HepG2 (cell line): Measurements from ENCODE around the gene SCYL1. TPM values are rescaled to one million over a fixed set of nuclear protein-coding genes. Genes with fewer than 3 reads are reported as not detected.

Source experiments
- FOSL2 ChIP-seq: sonication (generic); formaldehyde crosslinking; IDR thresholded peaks from 2 replicates; pipeline ENCODE4 v1.4.0; 2020; ENCODE audit warnings: missing genetic modification reagents
- HDAC2 ChIP-seq: sonication (generic); formaldehyde crosslinking; IDR thresholded peaks from 2 replicates; pipeline ENCODE4 v1.4.0; 2020; ENCODE audit warnings: missing genetic modification reagents
- ISX ChIP-seq: sonication (generic); formaldehyde crosslinking; conservative IDR thresholded peaks from 2 replicates; pipeline ENCODE4 v1.5.0; 2020; ENCODE audit warnings: missing genetic modification reagents
- KLF11 ChIP-seq: IDR thresholded peaks from 2 replicates; pipeline ENCODE4 v1.6.1; 2016; ENCODE audit warnings: missing compliant biosample characterization
- NR2F6 ChIP-seq, 2 experiments: IDR thresholded peaks; 2 replicates each; pipeline ENCODE4 v1.6.1; 2016; ENCODE audit warnings: antibody characterized with exemption in 1 of 2, mild to moderate bottlenecking in 1 of 2
- NRL ChIP-seq: sonication (generic); formaldehyde crosslinking; IDR thresholded peaks from 2 replicates; pipeline ENCODE4 v1.5.0; 2020; ENCODE audit warnings: missing genetic modification reagents, mild to moderate bottlenecking, moderate library complexity, borderline replicate concordance
- PAX8 ChIP-seq: sonication (generic); formaldehyde crosslinking; IDR thresholded peaks from 2 replicates; pipeline ENCODE4 v1.8.0; 2022; ENCODE audit warnings: mild to moderate bottlenecking, missing genetic modification reagents, borderline replicate concordance
- SALL2 ChIP-seq: sonication (generic); formaldehyde crosslinking; IDR thresholded peaks from 2 replicates; pipeline ENCODE4 v1.8.1; 2023; ENCODE audit warnings: mild to moderate bottlenecking, missing genetic modification reagents, inconsistent platforms
- XRCC5 ChIP-seq: fragments of 200-400 bp; formaldehyde crosslinking; optimal IDR thresholded peaks from 2 replicates; pipeline ENCODE3; 2017; ENCODE audit warnings: mild to moderate bottlenecking, low read length
- ZC3H13 ChIP-seq: sonication (generic); formaldehyde crosslinking; IDR thresholded peaks from 2 replicates; pipeline ENCODE4 v1.8.1; 2023; ENCODE audit warnings: mild to moderate bottlenecking, missing genetic modification reagents, moderate library complexity
- ZC3H4 ChIP-seq: sonication (generic); formaldehyde crosslinking; IDR thresholded peaks from 2 replicates; pipeline ENCODE4 v1.4.0; 2020; ENCODE audit warnings: missing genetic modification reagents, borderline replicate concordance
- ZFP36 ChIP-seq: fragments of 150-350 bp; IDR thresholded peaks from 2 replicates; pipeline ENCODE4 v1.6.1; 2018; ENCODE audit warnings: borderline replicate concordance, low read length, low read depth; ENCODE audit not compliant: partially characterized antibody
- ZNF326 ChIP-seq: sonication (generic); formaldehyde crosslinking; IDR thresholded peaks from 2 replicates; pipeline ENCODE4 v1.4.0; 2020; ENCODE audit warnings: missing genetic modification reagents, borderline replicate concordance
- ZNF34 ChIP-seq: sonication (generic); formaldehyde crosslinking; IDR thresholded peaks from 2 replicates; pipeline ENCODE4 v1.4.0; 2020; ENCODE audit warnings: mild to moderate bottlenecking, missing genetic modification reagents, borderline replicate concordance
- ZNF543 ChIP-seq: sonication (generic); formaldehyde crosslinking; IDR thresholded peaks from 2 replicates; pipeline ENCODE4 v1.4.0; 2020; ENCODE audit warnings: mild to moderate bottlenecking, missing genetic modification reagents
- ZZZ3 ChIP-seq: sonication (generic); formaldehyde crosslinking; IDR thresholded peaks from 2 replicates; pipeline ENCODE4 v1.4.0; 2020; ENCODE audit warnings: missing genetic modification reagents, mild to moderate bottlenecking, borderline replicate concordance
- polyA plus RNA-seq, 8 experiments: library from polyadenylated mRNA; depleted of rRNA in 3 of 8; stranded (reverse) in 7 of 8; unstranded in 1 of 8; fragments of >200 nt; fragmentation: Illumina TruSeq in 4 of 8; extraction: Trizol in 4 of 8; gene quantifications; 2 replicates each; pipeline versions ENCODE4 v1.2.1 to v1.2.3, GENCODE V29; 2011 to 2016; ENCODE audit warnings: low read depth in 4 of 8, missing spikeins in 1 of 8, mixed read lengths in 1 of 8; ENCODE audit not compliant: insufficient read depth in 1 of 8
- total RNA-seq, 5 experiments: library from RNA; depleted of rRNA; stranded (reverse); fragments of >200 nt; fragmentation: Illumina TruSeq; extraction: Trizol; gene quantifications; 2 replicates each; pipeline ENCODE4 v1.2.3, GENCODE V29; 2016; ENCODE audit warnings: low read depth in 1 of 5
- TF ChIP-seq, protein P1 (sequence below): sonication (generic); formaldehyde crosslinking; IDR thresholded peaks from 2 replicates; pipeline ENCODE4 v1.4.0; 2020; ENCODE audit warnings: missing genetic modification reagents
- TF ChIP-seq, protein P2 (sequence below): sonication (generic); formaldehyde crosslinking; IDR thresholded peaks from 2 replicates; pipeline ENCODE4 v1.5.0; 2020; ENCODE audit warnings: mild to moderate bottlenecking, missing genetic modification reagents, moderate library complexity
- TF ChIP-seq, protein P3 (sequence below), 2 experiments: sonication (generic) in 1 of 2; formaldehyde crosslinking in 1 of 2; IDR thresholded peaks; 2 replicates each; pipeline versions ENCODE4 v1.4.0 to v1.6.1; 2016 to 2020; ENCODE audit warnings: borderline replicate concordance in 1 of 2, low read depth in 1 of 2, mild to moderate bottlenecking in 1 of 2, missing genetic modification reagents in 1 of 2

The SCYL1 gene
- total and polyA plus RNA-seq, 2 of the 13 experiments (the other 11 are each of a cell fraction or from before 2014, with no cell fraction given), result 65.9 to 103 TPM

- TF ChIP-seq, protein P1, sequence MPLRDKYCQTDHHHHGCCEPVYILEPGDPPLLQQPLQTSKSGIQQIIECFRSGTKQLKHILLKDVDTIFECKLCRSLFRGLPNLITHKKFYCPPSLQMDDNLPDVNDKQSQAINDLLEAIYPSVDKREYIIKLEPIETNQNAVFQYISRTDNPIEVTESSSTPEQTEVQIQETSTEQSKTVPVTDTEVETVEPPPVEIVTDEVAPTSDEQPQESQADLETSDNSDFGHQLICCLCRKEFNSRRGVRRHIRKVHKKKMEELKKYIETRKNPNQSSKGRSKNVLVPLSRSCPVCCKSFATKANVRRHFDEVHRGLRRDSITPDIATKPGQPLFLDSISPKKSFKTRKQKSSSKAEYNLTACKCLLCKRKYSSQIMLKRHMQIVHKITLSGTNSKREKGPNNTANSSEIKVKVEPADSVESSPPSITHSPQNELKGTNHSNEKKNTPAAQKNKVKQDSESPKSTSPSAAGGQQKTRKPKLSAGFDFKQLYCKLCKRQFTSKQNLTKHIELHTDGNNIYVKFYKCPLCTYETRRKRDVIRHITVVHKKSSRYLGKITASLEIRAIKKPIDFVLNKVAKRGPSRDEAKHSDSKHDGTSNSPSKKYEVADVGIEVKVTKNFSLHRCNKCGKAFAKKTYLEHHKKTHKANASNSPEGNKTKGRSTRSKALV, result no peak
- no peak for TF ChIP-seq ZNF34 (CRISPR knock-in tag)
- 0 out of 2 replicates have a peak, but pooled peaks have one; percentile 32 for TF ChIP-seq ZNF543 (CRISPR knock-in tag)
- peak; percentile 76 for TF ChIP-seq ZFP36
- peak; percentile 46; the same call in 1 of the 2 replicates for TF ChIP-seq SALL2
- peak; percentile 41 for TF ChIP-seq HDAC2
- no peak for TF ChIP-seq ZC3H13 (CRISPR knock-in tag)
- TF ChIP-seq FOSL2, result peak; percentile 50; the same call in 1 of the 2 replicates
- TF ChIP-seq, protein P2, sequence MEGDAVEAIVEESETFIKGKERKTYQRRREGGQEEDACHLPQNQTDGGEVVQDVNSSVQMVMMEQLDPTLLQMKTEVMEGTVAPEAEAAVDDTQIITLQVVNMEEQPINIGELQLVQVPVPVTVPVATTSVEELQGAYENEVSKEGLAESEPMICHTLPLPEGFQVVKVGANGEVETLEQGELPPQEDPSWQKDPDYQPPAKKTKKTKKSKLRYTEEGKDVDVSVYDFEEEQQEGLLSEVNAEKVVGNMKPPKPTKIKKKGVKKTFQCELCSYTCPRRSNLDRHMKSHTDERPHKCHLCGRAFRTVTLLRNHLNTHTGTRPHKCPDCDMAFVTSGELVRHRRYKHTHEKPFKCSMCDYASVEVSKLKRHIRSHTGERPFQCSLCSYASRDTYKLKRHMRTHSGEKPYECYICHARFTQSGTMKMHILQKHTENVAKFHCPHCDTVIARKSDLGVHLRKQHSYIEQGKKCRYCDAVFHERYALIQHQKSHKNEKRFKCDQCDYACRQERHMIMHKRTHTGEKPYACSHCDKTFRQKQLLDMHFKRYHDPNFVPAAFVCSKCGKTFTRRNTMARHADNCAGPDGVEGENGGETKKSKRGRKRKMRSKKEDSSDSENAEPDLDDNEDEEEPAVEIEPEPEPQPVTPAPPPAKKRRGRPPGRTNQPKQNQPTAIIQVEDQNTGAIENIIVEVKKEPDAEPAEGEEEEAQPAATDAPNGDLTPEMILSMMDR (CRISPR knock-in tag), result peak; percentile 78
- TF ChIP-seq PAX8 (CRISPR knock-in tag), result no peak
- peak; percentile 83 for TF ChIP-seq XRCC5
- TF ChIP-seq NRL (CRISPR knock-in tag), result 0 out of 2 replicates have a peak, but pooled peaks have one; percentile 54
- TF ChIP-seq, protein P3, sequence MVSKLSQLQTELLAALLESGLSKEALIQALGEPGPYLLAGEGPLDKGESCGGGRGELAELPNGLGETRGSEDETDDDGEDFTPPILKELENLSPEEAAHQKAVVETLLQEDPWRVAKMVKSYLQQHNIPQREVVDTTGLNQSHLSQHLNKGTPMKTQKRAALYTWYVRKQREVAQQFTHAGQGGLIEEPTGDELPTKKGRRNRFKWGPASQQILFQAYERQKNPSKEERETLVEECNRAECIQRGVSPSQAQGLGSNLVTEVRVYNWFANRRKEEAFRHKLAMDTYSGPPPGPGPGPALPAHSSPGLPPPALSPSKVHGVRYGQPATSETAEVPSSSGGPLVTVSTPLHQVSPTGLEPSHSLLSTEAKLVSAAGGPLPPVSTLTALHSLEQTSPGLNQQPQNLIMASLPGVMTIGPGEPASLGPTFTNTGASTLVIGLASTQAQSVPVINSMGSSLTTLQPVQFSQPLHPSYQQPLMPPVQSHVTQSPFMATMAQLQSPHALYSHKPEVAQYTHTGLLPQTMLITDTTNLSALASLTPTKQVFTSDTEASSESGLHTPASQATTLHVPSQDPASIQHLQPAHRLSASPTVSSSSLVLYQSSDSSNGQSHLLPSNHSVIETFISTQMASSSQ (IDR thresholded peaks at IDR 0.05; ENCODE audit: low read depth), result no peak
- TF ChIP-seq, protein P3 (CRISPR knock-in tag; IDR thresholded peaks at IDR 0.05; ENCODE audit: borderline replicate concordance), result no peak
- no peak for TF ChIP-seq ISX (CRISPR knock-in tag)
- no peak for TF ChIP-seq ZNF326 (CRISPR knock-in tag)
- no peak for TF ChIP-seq NR2F6 (IDR thresholded peaks at IDR 0.05)
- TF ChIP-seq NR2F6 (CRISPR knock-in tag; IDR thresholded peaks at IDR 0.05), result 0 out of 2 replicates have a peak, but pooled peaks have one; percentile 23
- no peak for TF ChIP-seq ZC3H4 (CRISPR knock-in tag)
- no peak for TF ChIP-seq KLF11 (CRISPR knock-in tag)
- TF ChIP-seq ZZZ3 (CRISPR knock-in tag), result no peak
These were observed 45.4 kb upstream of the SCYL1 start (continued) for GRCh38 chr11:65479184-65480145.
